RKO (cell line): ENCODE results near the gene PPP1R3F.
"Not testable (repeated sequence)": the region's sequence is repeated elsewhere in the genome, so short reads cannot be mapped to it uniquely, and the experiment has no call there.

Experiments used
- DNase-seq: peaks from one replicate; pipeline ENCODE4 v3.0.0-alpha.2; 2016; ENCODE audit warnings: low spot score

The PPP1R3F gene

DNA sequence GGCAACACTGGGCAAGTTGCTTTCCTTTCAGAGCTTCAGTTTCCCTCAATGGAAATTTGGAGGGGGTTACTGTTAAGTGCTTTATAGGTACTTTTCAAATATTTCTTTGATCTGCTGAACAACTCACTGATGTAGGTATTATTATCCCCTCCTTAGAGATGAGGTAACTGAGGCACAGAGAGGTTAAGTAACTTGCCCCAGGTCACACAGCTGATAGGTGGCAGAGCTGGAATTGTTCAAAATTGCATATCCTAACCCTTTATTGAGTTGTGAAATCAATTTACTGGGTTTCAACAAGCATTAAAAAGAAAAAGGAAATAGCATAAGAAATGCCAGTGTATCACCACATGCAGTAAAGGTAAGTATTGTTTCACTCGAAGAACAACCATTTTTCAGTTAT, 6.6 kb downstream of the PPP1R3F start:
- DNase-seq: no peak

- no peak for DNase-seq
These were observed 7.3 kb downstream of the PPP1R3F start for GRCh38 chrX:49276671-49277534.

- no peak for DNase-seq
These were observed 7.9 kb downstream of the PPP1R3F start for GRCh38 chrX:49277535-49277830.

- DNase-seq: no peak
These were observed 8.5 kb downstream of the PPP1R3F start for GRCh38 chrX:49278081-49278480.

- peak; percentile 50 for DNase-seq
These were observed 13.0 kb downstream of the PPP1R3F start for GRCh38 chrX:49282647-49283011.

GRCh38 chrX:49284212-49284611, 14.6 kb downstream of the PPP1R3F start:
- no peak for DNase-seq

GRCh38 chrX:49286136-49286535, 16.5 kb downstream of the PPP1R3F start:
- no peak for DNase-seq

GRCh38 chrX:49286581-49286980, 17.0 kb downstream of the PPP1R3F start:
- DNase-seq: no peak

DNA sequence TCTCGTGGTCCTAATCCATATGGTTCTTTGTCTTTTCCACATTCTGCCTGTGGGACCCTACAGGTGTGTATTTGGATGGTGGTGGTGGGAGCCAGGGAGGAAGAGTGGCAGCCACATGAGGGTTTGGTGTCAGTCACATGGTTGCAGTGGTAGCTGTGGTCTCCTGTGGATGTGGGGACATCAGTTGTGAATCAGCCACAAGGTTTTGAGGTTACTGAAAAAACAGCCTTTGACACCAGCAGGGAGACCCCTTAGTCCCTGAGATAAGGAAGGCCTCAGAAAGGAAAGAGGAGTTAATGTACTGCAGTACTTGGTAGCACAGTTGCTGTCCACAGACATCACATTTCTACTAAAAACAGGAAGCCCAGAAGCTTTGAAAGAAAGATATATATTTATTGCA, 18.1 kb downstream of the PPP1R3F start:
- DNase-seq: no peak

DNA sequence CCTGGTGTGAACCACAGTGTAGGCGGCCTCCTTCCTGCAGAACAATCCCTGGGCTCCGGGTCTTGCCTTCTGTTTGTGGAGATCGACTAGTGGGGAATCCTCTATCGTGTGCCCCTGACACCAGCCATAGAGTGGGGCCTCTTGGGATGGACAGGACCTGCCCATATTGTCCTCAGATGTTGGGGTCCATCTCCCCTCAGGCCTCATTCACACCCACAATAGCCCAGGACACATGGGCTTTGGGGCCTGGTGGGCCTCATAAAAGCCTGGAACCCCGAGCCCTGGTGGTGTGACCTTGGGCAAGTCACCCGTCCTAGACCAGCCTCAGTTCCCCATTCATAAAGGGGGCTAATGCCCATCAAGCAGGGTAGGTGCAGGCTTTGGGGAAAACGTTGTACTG, 20.6 kb downstream of the PPP1R3F start:
- DNase-seq: no peak

GRCh38 chrX:49291615-49292337, 22.2 kb downstream of the PPP1R3F start:
- DNase-seq: peak; percentile 48

GRCh38 chrX:49292400-49293362, 23.1 kb downstream of the PPP1R3F start:
- no peak for DNase-seq

- not testable (repeated sequence) for DNase-seq
These were observed 29.7 kb downstream of the PPP1R3F start for GRCh38 chrX:49299293-49299692.

- no peak for DNase-seq
These were observed 31.1 kb downstream of the PPP1R3F start for GRCh38 chrX:49300703-49301102.

GRCh38 chrX:49303346-49303745, 33.8 kb downstream of the PPP1R3F start, which contains the start of gene GAGE10:
TSS of gene GAGE10 (plus strand) at chrX:49303646. CDS start at chrX:49304860, 1,214 bp downstream.
- DNase-seq: no peak

GRCh38 chrX:49307775-49308174, 38.2 kb downstream of the PPP1R3F start:
- DNase-seq: not testable (repeated sequence)

GRCh38 chrX:49308604-49309269, 39.1 kb downstream of the PPP1R3F start:
- no peak for DNase-seq

DNA sequence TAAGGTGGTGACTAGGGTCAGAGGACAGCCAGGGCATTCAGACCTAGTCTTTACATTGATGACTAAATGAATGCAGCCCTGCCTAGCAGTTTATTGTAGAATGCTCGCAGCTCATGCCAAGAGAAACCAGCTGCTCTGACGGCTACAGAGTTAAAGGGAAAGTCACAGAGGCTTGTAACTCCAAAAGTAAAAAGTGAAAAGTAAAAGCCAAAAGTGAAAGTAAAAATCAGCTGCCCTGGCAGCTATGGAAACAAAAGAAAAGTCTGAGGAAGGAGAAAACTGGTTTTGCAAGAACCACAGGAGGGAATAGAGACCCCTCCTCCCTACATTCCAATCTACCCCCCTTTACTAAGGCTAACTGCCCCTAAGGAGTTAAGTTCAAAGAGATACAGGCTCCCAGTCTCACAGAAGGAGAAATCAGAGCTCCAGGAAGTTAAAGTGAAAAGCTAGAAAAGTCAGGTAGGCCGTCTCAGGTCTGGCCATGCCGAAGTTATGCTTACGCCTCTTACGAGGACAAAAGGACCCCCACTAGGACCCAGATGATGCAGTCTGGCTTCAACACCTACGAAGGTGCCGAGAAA, 39.9 kb downstream of the PPP1R3F start:
- no peak for DNase-seq

- no peak for DNase-seq
These were observed 40.8 kb downstream of the PPP1R3F start for GRCh38 chrX:49310371-49310770.

DNA sequence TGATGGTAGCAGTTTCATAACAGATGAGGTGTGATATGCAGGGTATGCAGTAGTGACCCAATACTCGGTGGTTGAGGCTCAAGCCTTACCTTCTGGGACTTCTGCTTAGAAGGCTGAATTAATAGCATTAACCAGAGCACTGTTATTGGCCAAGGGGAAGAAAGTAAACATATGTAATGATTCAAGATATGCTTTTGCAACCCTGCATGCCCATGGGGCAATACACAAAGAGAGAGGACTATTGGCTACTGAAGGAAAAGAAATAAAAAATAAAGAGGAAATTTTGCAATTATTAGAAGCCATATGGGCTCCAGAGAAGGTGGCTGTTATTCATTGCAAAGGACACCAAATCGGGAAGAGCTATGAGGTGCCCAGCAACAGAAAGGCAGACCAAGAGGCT, 42.6 kb downstream of the PPP1R3F start:
- DNase-seq: no peak

DNA sequence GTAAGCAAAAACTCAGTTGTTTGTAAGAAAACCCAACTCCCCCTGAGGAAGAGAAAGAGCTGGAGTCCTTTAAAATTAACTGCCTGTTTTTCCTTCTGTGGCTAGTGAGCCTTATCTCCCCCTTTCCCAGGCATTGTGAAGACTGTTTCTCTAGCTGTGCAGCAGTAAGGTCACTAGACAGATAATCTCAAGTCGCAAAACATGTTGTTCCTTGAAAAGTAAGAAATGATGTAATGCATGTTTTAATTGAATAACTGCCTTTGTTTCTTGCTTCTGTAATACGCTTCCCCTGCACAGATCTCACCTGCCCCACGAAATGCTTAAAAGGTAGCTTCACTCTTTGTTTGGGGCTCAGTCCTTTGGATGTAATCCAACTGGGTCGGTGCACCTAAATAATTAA, 46.5 kb downstream of the PPP1R3F start:
- no peak for DNase-seq
